OCI-LY3 (cell line): ENCODE data around the gene FAM13C.

ENCODE experiments used
- H2AFZ ChIP-seq: fragments of 200-600, 300-600 bp; shearing (Covaris generic); 2 replicates; pipeline ENCODE4 v1.6.0; 2014; ENCODE audit warnings: antibody characterized with exemption, low read depth, low read length
- H3K27ac ChIP-seq: fragments of 200-600, 300-600 bp; sonication (generic); 2 replicates; pipeline ENCODE4 v1.5.1; 2014; ENCODE audit warnings: mild to moderate bottlenecking, low read length, moderate library complexity, mixed read lengths
- H3K27me3 ChIP-seq: fragments of 200-600, 300-600 bp; sonication (generic); 2 replicates; pipeline ENCODE4 v1.6.1; 2014; ENCODE audit warnings: low read depth, low read length, mixed read lengths
- H3K36me3 ChIP-seq: fragments of 200-600, 300-600 bp; sonication (generic); replicated peaks from 2 replicates; pipeline ENCODE3; 2014; ENCODE audit warnings: low read depth, low read length, mixed read lengths
- H3K4me1 ChIP-seq: fragments of 300-600, 200-600 bp; sonication (generic); 2 replicates; pipeline ENCODE4 v1.6.1; 2014; ENCODE audit warnings: low read length, mixed read lengths
- H3K4me2 ChIP-seq: fragments of 200-600, 300-600 bp; sonication (generic); 2 replicates; pipeline ENCODE4 v1.6.1; 2014; ENCODE audit warnings: low read length, mixed read lengths
- H3K4me3 ChIP-seq: fragments of 300-600, 200-600 bp; sonication (generic); 2 replicates; pipeline ENCODE4 v1.5.1; 2014; ENCODE audit warnings: antibody characterized with exemption, mild to moderate bottlenecking, low read length, moderate library complexity
- H3K79me2 ChIP-seq: fragments of 300-600, 200-600 bp; shearing (Covaris generic); 2 replicates; pipeline ENCODE4 v1.6.1; 2014; ENCODE audit warnings: mild to moderate bottlenecking, low read length, mixed read lengths
- H3K9ac ChIP-seq: fragments of 300-600, 200-600 bp; shearing (Covaris generic); 2 replicates; pipeline ENCODE4 v1.6.0; 2014; ENCODE audit warnings: mild to moderate bottlenecking, low read length, moderate library complexity
- H3K9me3 ChIP-seq: fragments of 200-600, 300-600 bp; shearing (Covaris generic); 2 replicates; pipeline ENCODE4 v1.6.1; 2014; ENCODE audit warnings: low read length, mixed read lengths; ENCODE audit not compliant: insufficient read depth
- H4K20me1 ChIP-seq: fragments of 200-600, 300-600 bp; sonication (generic); 2 replicates; pipeline ENCODE4 v1.6.1; 2016; ENCODE audit warnings: low read length, mixed read lengths; ENCODE audit not compliant: insufficient read depth
- EZH2phosphoT487 ChIP-seq: fragments of 200-600 bp; shearing (Covaris generic); IDR thresholded peaks from 2 replicates; pipeline ENCODE4 v1.6.1; 2018; ENCODE audit warnings: antibody characterized with exemption, mixed run types, low read depth
- TF ChIP-seq, protein P1 (sequence below): fragments of 200-600, 300-600 bp; sonication (generic); IDR thresholded peaks from 2 replicates; pipeline ENCODE4 v1.5.1; 2014; ENCODE audit warnings: antibody characterized with exemption, low read length, low read depth

Gene FAM13C

GRCh38 chr10:59324597-59324996 is 37.8 kb downstream of the FAM13C start:
- no peak overlapping the region for H2AFZ ChIP-seq
- no peaks in the 10 kb centered on the region for H4K20me1 ChIP-seq
- H3K27me3 ChIP-seq, result no peaks in the 10 kb centered on the region
- no peaks in the 10 kb centered on the region for H3K79me2 ChIP-seq
- TF ChIP-seq, protein P1, sequence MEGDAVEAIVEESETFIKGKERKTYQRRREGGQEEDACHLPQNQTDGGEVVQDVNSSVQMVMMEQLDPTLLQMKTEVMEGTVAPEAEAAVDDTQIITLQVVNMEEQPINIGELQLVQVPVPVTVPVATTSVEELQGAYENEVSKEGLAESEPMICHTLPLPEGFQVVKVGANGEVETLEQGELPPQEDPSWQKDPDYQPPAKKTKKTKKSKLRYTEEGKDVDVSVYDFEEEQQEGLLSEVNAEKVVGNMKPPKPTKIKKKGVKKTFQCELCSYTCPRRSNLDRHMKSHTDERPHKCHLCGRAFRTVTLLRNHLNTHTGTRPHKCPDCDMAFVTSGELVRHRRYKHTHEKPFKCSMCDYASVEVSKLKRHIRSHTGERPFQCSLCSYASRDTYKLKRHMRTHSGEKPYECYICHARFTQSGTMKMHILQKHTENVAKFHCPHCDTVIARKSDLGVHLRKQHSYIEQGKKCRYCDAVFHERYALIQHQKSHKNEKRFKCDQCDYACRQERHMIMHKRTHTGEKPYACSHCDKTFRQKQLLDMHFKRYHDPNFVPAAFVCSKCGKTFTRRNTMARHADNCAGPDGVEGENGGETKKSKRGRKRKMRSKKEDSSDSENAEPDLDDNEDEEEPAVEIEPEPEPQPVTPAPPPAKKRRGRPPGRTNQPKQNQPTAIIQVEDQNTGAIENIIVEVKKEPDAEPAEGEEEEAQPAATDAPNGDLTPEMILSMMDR, result no peak
- TF ChIP-seq EZH2phosphoT487, result no peak
- H3K4me2 ChIP-seq, result no peak overlapping the region
- no peaks in the 10 kb centered on the region for H3K4me1 ChIP-seq
- H3K9ac ChIP-seq, result no peak overlapping the region
- H3K9me3 ChIP-seq, result no peaks in the 10 kb centered on the region
- no peak overlapping the region for H3K27ac ChIP-seq
- no peak overlapping the region for H3K4me3 ChIP-seq
- H3K36me3 ChIP-seq, result no peaks in the 10 kb centered on the region

- no peak overlapping the region for H3K4me2 ChIP-seq
Observed at GRCh38 chr10:59323831-59324401, 38.4 kb downstream of the FAM13C start.

GRCh38 chr10:59323036-59323459 is 39.3 kb downstream of the FAM13C start:
- Histone ChIP-seq H4K20me1 (no peaks in the 10 kb centered on the region), H3K4me1 (no peaks in the 10 kb centered on the region), H3K9me3 (no peaks in the 10 kb centered on the region), H3K4me3 (no peak overlapping the region), H3K27ac (no peak overlapping the region), H3K36me3 (no peaks in the 10 kb centered on the region), H3K79me2 (no peaks in the 10 kb centered on the region), H2AFZ (no peak overlapping the region), H3K4me2 (no peak overlapping the region), H3K27me3 (no peaks in the 10 kb centered on the region), H3K9ac (no peak overlapping the region)
- no peak for TF ChIP-seq EZH2phosphoT487
- TF ChIP-seq, protein P1, result no peak

More at GRCh38 chr10:59323831-59324401, 38.4 kb downstream of the FAM13C start:
- no peaks in the 10 kb centered on the region for H3K4me1 ChIP-seq
- H3K27me3 ChIP-seq, result no peaks in the 10 kb centered on the region
- H3K9ac ChIP-seq, result no peak overlapping the region
- H3K27ac ChIP-seq, result no peak overlapping the region
- no peak overlapping the region for H3K4me3 ChIP-seq
- H2AFZ ChIP-seq, result no peak overlapping the region
- H3K79me2 ChIP-seq, result no peaks in the 10 kb centered on the region
- H3K9me3 ChIP-seq, result no peaks in the 10 kb centered on the region
- TF ChIP-seq, protein P1, result no peak
- H3K36me3 ChIP-seq, result no peaks in the 10 kb centered on the region
- H4K20me1 ChIP-seq, result no peaks in the 10 kb centered on the region

DNA sequence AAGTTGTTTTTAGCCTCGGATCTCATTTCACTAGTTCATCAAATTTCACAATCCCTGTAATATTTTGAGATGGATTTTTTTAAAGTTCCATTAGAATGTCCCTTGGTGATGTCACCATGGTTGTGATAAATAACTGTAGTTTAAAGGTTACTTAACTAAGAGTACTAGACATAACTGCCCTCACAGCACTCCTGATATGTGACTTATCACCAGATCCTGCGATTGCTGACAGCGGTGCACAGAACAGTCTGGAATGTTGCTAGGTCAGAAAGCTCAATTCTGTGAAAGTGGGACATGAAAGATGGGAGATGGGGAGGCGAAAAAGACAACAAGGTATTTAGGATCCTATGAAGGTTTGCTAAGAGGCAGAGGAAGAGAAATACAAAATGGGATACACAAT is 40.2 kb downstream of the FAM13C start:
- no peaks in the 10 kb centered on the region for H3K9me3 ChIP-seq
- no peak for TF ChIP-seq EZH2phosphoT487
- TF ChIP-seq, protein P1, result no peak
- no peak overlapping the region for H3K4me3 ChIP-seq
- no peaks in the 10 kb centered on the region for H3K27me3 ChIP-seq
- no peak overlapping the region for H3K27ac ChIP-seq
- no peaks in the 10 kb centered on the region for H4K20me1 ChIP-seq
- H3K36me3 ChIP-seq, result no peaks in the 10 kb centered on the region
- no peak overlapping the region for H3K9ac ChIP-seq
- H3K4me1 ChIP-seq, result no peaks in the 10 kb centered on the region
- no peak overlapping the region for H2AFZ ChIP-seq
- H3K79me2 ChIP-seq, result no peaks in the 10 kb centered on the region
- no peak overlapping the region for H3K4me2 ChIP-seq
